Thymus (tissue), 11 donors: ENCODE data around the gene MAD1L1. TPM values are rescaled to one million over a fixed set of nuclear protein-coding genes. Genes with fewer than 3 reads are reported as not detected.
"Not testable (repeated sequence)": the region's sequence is repeated elsewhere in the genome, so short reads cannot be mapped to it uniquely, and the experiment has no call there.

Source experiments
- DNase-seq, 9 donors: peaks; one replicate each; pipeline ENCODE4 v3.0.0-alpha.2; 2013; ENCODE audit warnings: low spot score in 9 of 9, low read depth in 6 of 9, missing footprints in 1 of 9
- H3K27ac ChIP-seq, 2 donors: one replicate each; pipeline ENCODE4 v1.5.1; 2013; ENCODE audit warnings: control low read depth in 1 of 2, low read depth in 1 of 2, low read length in 1 of 2, mild to moderate bottlenecking in 1 of 2, moderate library complexity in 1 of 2
- H3K27me3 ChIP-seq, 2 donors: one replicate each; pipeline ENCODE4 v1.5.1; 2013; ENCODE audit warnings: low read length in 1 of 2; ENCODE audit not compliant: control insufficient read depth in 2 of 2, insufficient read depth in 1 of 2
- H3K36me3 ChIP-seq, 2 donors: one replicate each; pipeline ENCODE4 v1.5.1; 2013; ENCODE audit warnings: low read length in 1 of 2, mild to moderate bottlenecking in 1 of 2, moderate library complexity in 1 of 2; ENCODE audit not compliant: control insufficient read depth in 2 of 2, insufficient read depth in 2 of 2
- H3K4me1 ChIP-seq, 2 donors: one replicate each; pipeline ENCODE4 v1.5.1; 2013; ENCODE audit warnings: low read length in 2 of 2; ENCODE audit not compliant: control insufficient read depth in 2 of 2, insufficient read depth in 2 of 2
- H3K4me3 ChIP-seq, 2 donors: one replicate each; pipeline ENCODE4 v1.5.1; 2013; ENCODE audit warnings: low read length in 2 of 2, control low read depth in 1 of 2, mild to moderate bottlenecking in 1 of 2
- H3K9me3 ChIP-seq, 2 donors: one replicate each; pipeline ENCODE4 v1.5.1; 2013; ENCODE audit warnings: low read length in 1 of 2, mild to moderate bottlenecking in 1 of 2; ENCODE audit not compliant: control insufficient read depth in 2 of 2, insufficient read depth in 1 of 2
- WGBS: extraction: QIAGEN DNeasy Blood & Tissue Kit; methylation state at CpG from one replicate; pipeline ENCODE4 v1.1.7; 2013; 5-methylcytosine and 5-hydroxymethylcytosine counted together
- polyA plus RNA-seq: library from polyadenylated mRNA; stranded (reverse); fragments of 200-250 nt; gene quantifications from one replicate; pipeline ENCODE4 v1.2.3, GENCODE V29; 2013
- total RNA-seq: library from RNA; stranded (reverse); fragments of 120-200 nt; gene quantifications from one replicate; pipeline ENCODE4 v1.2.4, GENCODE V29; 2013
- donor health status: healthy.

The MAD1L1 gene
- total and polyA plus RNA-seq, 2 donors: 93.3 to 103 TPM

GRCh38 chr7:2165610-2166594 lies 66.8 kb downstream of the MAD1L1 start:
- 93% methylated on average over 28 of the region's 28 CpGs for WGBS
- Histone ChIP-seq H3K4me3 (no peak overlapping the region), H3K27me3 (no peaks in the 10 kb centered on the region), H3K9me3 (peaks cover 0 to 4% of the 10 kb centered on the region in 2 donors), H3K27ac (no peak overlapping the region), H3K4me1 (peaks cover 18 to 57% of the 10 kb centered on the region in 2 donors), H3K36me3 (peaks cover 3 to 14% of the 10 kb centered on the region in 2 donors)
- no peak for DNase-seq

GRCh38 chr7:2165239-2165609 lies 67.5 kb downstream of the MAD1L1 start:
- 98% methylated on average over 10 of the region's 10 CpGs for WGBS
- Histone ChIP-seq H3K9me3 (peaks cover 0 to 4% of the 10 kb centered on the region in 2 donors), H3K27me3 (no peaks in the 10 kb centered on the region), H3K4me1 (peaks cover 18 to 55% of the 10 kb centered on the region in 2 donors), H3K36me3 (peaks cover 3 to 11% of the 10 kb centered on the region in 2 donors), H3K4me3 (no peak overlapping the region), H3K27ac (no peak overlapping the region)
- no peak for DNase-seq

DNA sequence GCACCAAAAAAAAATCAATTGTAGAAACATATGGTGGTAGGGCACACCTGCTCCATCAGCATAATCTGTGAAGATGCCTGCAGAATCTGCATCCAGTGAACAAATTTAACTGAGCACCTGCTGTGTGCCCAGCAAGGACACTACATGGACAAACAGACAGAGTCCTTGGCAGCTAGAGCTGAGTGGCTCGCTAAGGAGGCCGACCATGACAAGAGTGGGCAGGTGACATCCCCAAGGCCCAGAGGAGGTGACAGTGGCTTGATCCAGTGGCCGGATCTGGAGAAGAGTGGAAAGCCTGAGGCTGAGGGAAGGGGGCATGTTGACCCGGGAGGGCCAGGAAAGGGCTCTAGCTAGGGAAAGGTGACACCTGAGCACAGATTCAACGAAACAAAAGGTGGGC lies 68.1 kb downstream of the MAD1L1 start:
- H3K4me1 ChIP-seq: peaks cover 18 to 57% of the 10 kb centered on the region in 2 donors
- peaks cover 4 to 11% of the 10 kb centered on the region in 2 donors for H3K36me3 ChIP-seq
- DNase-seq: no peak
- no peak overlapping the region for H3K4me3 ChIP-seq
- 98% methylated on average over 5 of the region's 5 CpGs for WGBS
- no peak overlapping the region for H3K27ac ChIP-seq
- H3K9me3 ChIP-seq: peaks cover 0 to 4% of the 10 kb centered on the region in 2 donors
- H3K27me3 ChIP-seq: no peaks in the 10 kb centered on the region

- H3K4me3 ChIP-seq: no peak overlapping the region
- H3K9me3 ChIP-seq: peaks cover 0 to 9% of the 10 kb centered on the region in 2 donors
- no peak overlapping the region for H3K27ac ChIP-seq
- peaks cover 9 to 15% of the 10 kb centered on the region in 2 donors for H3K36me3 ChIP-seq
- 81% methylated on average over 22 of the region's 22 CpGs for WGBS
- H3K4me1 ChIP-seq: peaks cover 20 to 60% of the 10 kb centered on the region in 2 donors
- no peaks in the 10 kb centered on the region for H3K27me3 ChIP-seq
- DNase-seq: no peak
Observed at GRCh38 chr7:2163600-2164555, 68.9 kb downstream of the MAD1L1 start.

- WGBS: 95% methylated on average over 4 of the region's 4 CpGs
- Histone ChIP-seq H3K36me3 (peaks cover 9 to 11% of the 10 kb centered on the region in 2 donors), H3K4me3 (no peak overlapping the region), H3K27me3 (no peaks in the 10 kb centered on the region), H3K4me1 (peaks cover 25 to 60% of the 10 kb centered on the region in 2 donors), H3K27ac (no peak overlapping the region), H3K9me3 (peaks cover 0 to 18% of the 10 kb centered on the region in 2 donors)
- DNase-seq: no peak
Observed at GRCh38 chr7:2162959-2163358, 69.8 kb downstream of the MAD1L1 start.

DNA sequence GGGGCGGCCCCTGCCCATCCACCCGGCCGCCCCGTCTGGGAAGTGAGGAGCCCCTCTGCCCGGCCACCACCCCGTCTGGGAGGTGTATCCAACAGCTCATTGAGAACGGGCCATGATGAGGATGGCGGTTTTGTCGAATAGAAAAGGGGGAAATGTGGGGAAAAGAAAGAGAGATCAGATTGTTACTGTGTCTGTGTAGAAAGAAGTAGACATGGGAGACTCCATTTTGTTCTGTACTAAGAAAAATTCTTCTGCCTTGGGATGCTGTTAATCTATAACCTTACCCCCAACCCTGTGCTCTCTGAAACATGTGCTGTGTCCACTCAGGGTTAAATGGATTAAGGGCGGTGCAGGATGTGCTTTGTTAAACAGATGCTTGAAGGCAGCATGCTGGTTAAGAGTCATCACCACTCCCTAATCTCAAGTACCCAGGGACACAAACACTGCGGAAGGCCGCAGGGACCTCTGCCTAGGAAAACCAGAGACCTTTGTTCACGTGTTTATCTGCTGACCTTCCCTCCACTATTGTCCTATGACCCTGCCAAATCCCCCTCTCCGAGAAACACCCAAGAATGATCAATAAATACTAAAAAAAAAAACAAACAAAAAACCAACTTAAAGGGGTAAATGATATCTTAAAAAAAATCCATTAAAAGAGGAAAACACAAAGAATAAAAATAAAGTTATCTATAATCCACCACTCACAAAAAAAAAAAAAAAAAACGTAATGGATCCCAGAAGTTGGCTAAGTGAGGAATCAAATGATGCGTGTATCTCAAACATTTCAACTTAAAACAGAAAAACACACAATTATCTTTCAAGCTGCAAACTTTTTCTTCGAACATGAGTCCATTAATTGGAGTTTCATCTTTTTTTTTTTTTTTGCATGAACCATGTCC lies 70.5 kb downstream of the MAD1L1 start:
- H3K27ac ChIP-seq, DNase-seq, H3K27me3 ChIP-seq, H3K4me3 ChIP-seq: not testable (repeated sequence)
- H3K36me3 ChIP-seq: peaks cover 9 to 11% of the 10 kb centered on the region in 2 donors
- 93% methylated on average over 16 of the region's 17 CpGs for whole genome bisulfite sequencing
- H3K4me1 ChIP-seq: peaks cover 32 to 61% of the 10 kb centered on the region in 2 donors
- peaks cover 0 to 18% of the 10 kb centered on the region in 2 donors for H3K9me3 ChIP-seq

DNA sequence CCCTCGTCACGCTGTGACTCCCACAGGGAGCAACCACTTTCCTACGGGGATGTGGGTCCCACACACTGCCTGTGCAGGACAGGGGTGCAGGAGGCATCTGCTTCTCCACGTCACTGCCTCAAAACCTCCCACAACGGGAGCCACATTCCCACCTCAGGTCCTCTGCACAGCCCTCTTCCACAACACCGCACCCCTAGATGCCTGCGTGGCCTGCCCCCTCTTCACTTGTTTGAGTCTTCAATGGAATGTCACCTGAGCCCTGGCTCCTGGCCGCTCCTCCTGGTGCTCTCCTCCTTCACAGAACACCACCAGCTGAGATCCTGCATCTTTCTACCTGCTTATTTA lies 73.6 kb downstream of the MAD1L1 start:
- no peak overlapping the region for H3K4me3 ChIP-seq
- H3K27ac ChIP-seq: no peak overlapping the region
- WGBS: 98% methylated on average over 8 of the region's 8 CpGs

More for the DNA sequence above, 73.6 kb downstream of the MAD1L1 start:
- H3K9me3 ChIP-seq: peaks cover 0 to 18% of the 10 kb centered on the region in 2 donors
- H3K36me3 ChIP-seq: peaks cover 4 to 12% of the 10 kb centered on the region in 2 donors
- H3K4me1 ChIP-seq: peaks cover 24 to 44% of the 10 kb centered on the region in 2 donors
- no peak for DNase-seq
- peaks cover 0 to 3% of the 10 kb centered on the region in 2 donors for H3K27me3 ChIP-seq
